Upper lobe of left lung (tissue), 4 donors: ENCODE results near the gene RBM39.

ENCODE experiments used
- CTCF ChIP-seq, 6 experiments: fragments of 450-650 bp in 4 of 6; fragments of 200-600 bp in 2 of 6; sonication (generic) in 2 of 6; IDR thresholded peaks; one replicate each; pipeline ENCODE4 v1.5.1; 2016 to 2019; ENCODE audit warnings: antibody characterized with exemption in 6 of 6
- POLR2A ChIP-seq, 4 donors: fragments of 450-650 bp; IDR thresholded peaks; one replicate each; pipeline ENCODE4 v1.5.1; 2016 to 2017; ENCODE audit warnings: antibody characterized with exemption in 4 of 4, mild to moderate bottlenecking in 2 of 4

- TF ChIP-seq POLR2A (IDR thresholded peaks at IDR 0.05) (no peak), CTCF (IDR thresholded peaks at IDR 0.05) (no peak)
Observed at GRCh38 chr20:35709259-35709658, 32.8 kb downstream of the RBM39 start.
